SK-N-SH (cell line): ENCODE measurements around the gene NR2E3.

Experiments used
- CHD2 ChIP-seq: fragments of 150-350 bp; IDR thresholded peaks from 2 replicates; pipeline ENCODE4 v1.6.1; 2018; ENCODE audit warnings: low read length; ENCODE audit not compliant: partially characterized antibody
- CTCF ChIP-seq: fragments of 200-600 bp; sonication (generic); IDR thresholded peaks from 2 replicates; pipeline ENCODE4 v1.6.1; 2017; ENCODE audit warnings: antibody characterized with exemption, mild to moderate bottlenecking, moderate library complexity
- EP300 ChIP-seq, 2 experiments: IDR thresholded peaks; 2 replicates each; pipeline versions ENCODE4 v1.4.0 to v1.6.1; 2012; ENCODE audit warnings: borderline replicate concordance in 1 of 2, low read depth in 1 of 2, low read length in 1 of 2
- MXI1 ChIP-seq: IDR thresholded peaks from 2 replicates; pipeline ENCODE4 v1.6.1; 2012; ENCODE audit warnings: mild to moderate bottlenecking, low read depth, low read length, improper control_type of control experiment
- NRF1 ChIP-seq: IDR thresholded peaks from 2 replicates; pipeline ENCODE4 v1.6.1; 2012; ENCODE audit warnings: low read depth, mild to moderate bottlenecking, low read length
- POLR2AphosphoS5 ChIP-seq: IDR thresholded peaks from 2 replicates; pipeline ENCODE4 v1.6.1; 2012; ENCODE audit warnings: low read depth, low read length
- RAD21 ChIP-seq: IDR thresholded peaks from 2 replicates; pipeline ENCODE4 v1.6.1; 2012; ENCODE audit warnings: mild to moderate bottlenecking, low read length
- TAF1 ChIP-seq: IDR thresholded peaks from 2 replicates; pipeline ENCODE4 v1.6.1; 2012; ENCODE audit warnings: low read depth, mild to moderate bottlenecking, low read length, moderate library complexity, borderline replicate concordance
- TCF12 ChIP-seq: IDR thresholded peaks from 2 replicates; pipeline ENCODE4 v1.4.0; 2012
- USF1 ChIP-seq: IDR thresholded peaks from 2 replicates; pipeline ENCODE4 v1.4.0; 2012; ENCODE audit warnings: low read depth, borderline replicate concordance
- ZBTB33 ChIP-seq: IDR thresholded peaks from 2 replicates; pipeline ENCODE4 v1.4.0; 2012; ENCODE audit warnings: low read depth, borderline replicate concordance

GRCh38 chr15:71777216-71777943, 33.0 kb upstream of the NR2E3 start:
- TF ChIP-seq TAF1 (no peak), TCF12 (no peak), NRF1 (no peak), CTCF (no peak), CHD2 (no peak), RAD21 (no peak), ZBTB33 (no peak), POLR2AphosphoS5 (no peak), MXI1 (no peak), USF1 (no peak), EP300 (IDR thresholded peaks at IDR 0.05; ENCODE audit: borderline replicate concordance in 1 of 2, low read depth in 1 of 2, low read length in 1 of 2) (no peak)
